Activated naive CD4-positive, alpha-beta T cell treated with anti-CD3 and anti-CD28 coated beads, Interleukin-2, amount 50 U/mL, for 24 hours (primary cell): ENCODE measurements around the gene DCK.
"Not testable (repeated sequence)": the region's sequence is repeated elsewhere in the genome, so short reads cannot be mapped to it uniquely, and the experiment has no call there.

Source experiments
- H3K27ac Mint-ChIP-seq: one replicate; pipeline ENCODE4 v1.8.0; 2021; ENCODE audit warnings: mild to moderate bottlenecking, mixed read lengths
- H3K27me3 Mint-ChIP-seq: one replicate; pipeline ENCODE4 v1.8.0; 2021; ENCODE audit warnings: mixed read lengths
- H3K36me3 Mint-ChIP-seq: one replicate; pipeline ENCODE4 v1.8.0; 2021; ENCODE audit warnings: mixed read lengths
- H3K4me1 Mint-ChIP-seq: one replicate; pipeline ENCODE4 v1.8.0; 2021; ENCODE audit warnings: mixed read lengths
- H3K4me3 Mint-ChIP-seq: one replicate; pipeline ENCODE4 v1.8.0; 2021; ENCODE audit warnings: mild to moderate bottlenecking, mixed read lengths
- H3K9me3 Mint-ChIP-seq: one replicate; pipeline ENCODE4 v1.8.0; 2021; ENCODE audit warnings: mixed read lengths

Gene DCK

GRCh38 chr4:71020611-71021010 is 27.2 kb downstream of the DCK start:
- H3K27me3 Mint-ChIP-seq = no peaks in the 10 kb centered on the region
- H3K4me1 Mint-ChIP-seq = peaks cover 26% of the 10 kb centered on the region
- peaks cover 16% of the 10 kb centered on the region for H3K36me3 Mint-ChIP-seq
- no peak overlapping the region for H3K4me3 Mint-ChIP-seq
- H3K9me3 Mint-ChIP-seq = no peaks in the 10 kb centered on the region
- no peak overlapping the region for H3K27ac Mint-ChIP-seq

- no peak overlapping the region for H3K4me3 Mint-ChIP-seq
- peak overlapping the region; percentile 68 for H3K27ac Mint-ChIP-seq
- peaks cover 21% of the 10 kb centered on the region for H3K36me3 Mint-ChIP-seq
- no peaks in the 10 kb centered on the region for H3K9me3 Mint-ChIP-seq
- H3K4me1 Mint-ChIP-seq = peaks cover 17% of the 10 kb centered on the region
- H3K27me3 Mint-ChIP-seq = no peaks in the 10 kb centered on the region
Measured at GRCh38 chr4:71025654-71026053, 32.2 kb downstream of the DCK start.

GRCh38 chr4:71026086-71026485 is 32.6 kb downstream of the DCK start:
- Mint-ChIP-seq H3K27ac (peak overlapping the region; percentile 68), H3K9me3 (no peaks in the 10 kb centered on the region), H3K4me1 (peaks cover 16% of the 10 kb centered on the region), H3K36me3 (peaks cover 21% of the 10 kb centered on the region), H3K27me3 (no peaks in the 10 kb centered on the region), H3K4me3 (no peak overlapping the region)

GRCh38 chr4:71027611-71028010 is 34.2 kb downstream of the DCK start:
- H3K36me3 Mint-ChIP-seq = peaks cover 21% of the 10 kb centered on the region
- no peak overlapping the region for H3K27ac Mint-ChIP-seq
- peaks cover 11% of the 10 kb centered on the region for H3K4me1 Mint-ChIP-seq
- no peaks in the 10 kb centered on the region for H3K27me3 Mint-ChIP-seq
- no peak overlapping the region for H3K4me3 Mint-ChIP-seq
- no peaks in the 10 kb centered on the region for H3K9me3 Mint-ChIP-seq

GRCh38 chr4:71029504-71029903 is 36.1 kb downstream of the DCK start:
- H3K27ac Mint-ChIP-seq = no peak overlapping the region
- no peak overlapping the region for H3K4me3 Mint-ChIP-seq
- H3K27me3 Mint-ChIP-seq = no peaks in the 10 kb centered on the region
- peaks cover 4% of the 10 kb centered on the region for H3K4me1 Mint-ChIP-seq
- no peaks in the 10 kb centered on the region for H3K9me3 Mint-ChIP-seq
- peaks cover 19% of the 10 kb centered on the region for H3K36me3 Mint-ChIP-seq

- not testable (repeated sequence) for H3K4me1 Mint-ChIP-seq, H3K9me3 Mint-ChIP-seq, H3K27ac Mint-ChIP-seq, H3K27me3 Mint-ChIP-seq, H3K4me3 Mint-ChIP-seq
- H3K36me3 Mint-ChIP-seq = peaks cover 14% of the 10 kb centered on the region
Measured at GRCh38 chr4:71032106-71032505, 38.7 kb downstream of the DCK start.

GRCh38 chr4:71045256-71045655 is 51.8 kb downstream of the DCK start:
- Mint-ChIP-seq H3K4me1 (no peaks in the 10 kb centered on the region), H3K27me3 (no peaks in the 10 kb centered on the region), H3K4me3 (no peak overlapping the region), H3K27ac (no peak overlapping the region), H3K9me3 (peaks cover 3% of the 10 kb centered on the region), H3K36me3 (peaks cover 17% of the 10 kb centered on the region)

- H3K9me3 Mint-ChIP-seq = no peaks in the 10 kb centered on the region
Measured at GRCh38 chr4:71049395-71049794, 55.9 kb downstream of the DCK start.

GRCh38 chr4:71050809-71051208 is 57.4 kb downstream of the DCK start:
- Mint-ChIP-seq H3K36me3 (no peaks in the 10 kb centered on the region), H3K27ac (no peak overlapping the region), H3K4me1 (no peaks in the 10 kb centered on the region), H3K4me3 (no peak overlapping the region), H3K27me3 (no peaks in the 10 kb centered on the region), H3K9me3 (no peaks in the 10 kb centered on the region)

More at GRCh38 chr4:71049395-71049794, 55.9 kb downstream of the DCK start:
- H3K4me1 Mint-ChIP-seq = no peaks in the 10 kb centered on the region
- H3K4me3 Mint-ChIP-seq = no peak overlapping the region
- H3K27me3 Mint-ChIP-seq = no peaks in the 10 kb centered on the region
- no peaks in the 10 kb centered on the region for H3K36me3 Mint-ChIP-seq
- H3K27ac Mint-ChIP-seq = no peak overlapping the region

GRCh38 chr4:71052034-71052433 is 58.6 kb downstream of the DCK start:
- no peaks in the 10 kb centered on the region for H3K4me1 Mint-ChIP-seq
- no peak overlapping the region for H3K27ac Mint-ChIP-seq
- no peaks in the 10 kb centered on the region for H3K36me3 Mint-ChIP-seq
- no peak overlapping the region for H3K4me3 Mint-ChIP-seq
- H3K27me3 Mint-ChIP-seq = no peaks in the 10 kb centered on the region
- no peaks in the 10 kb centered on the region for H3K9me3 Mint-ChIP-seq

GRCh38 chr4:71052716-71053115 is 59.3 kb downstream of the DCK start:
- Mint-ChIP-seq H3K4me3 (no peak overlapping the region), H3K4me1 (no peaks in the 10 kb centered on the region), H3K9me3 (no peaks in the 10 kb centered on the region), H3K27me3 (no peaks in the 10 kb centered on the region), H3K36me3 (no peaks in the 10 kb centered on the region), H3K27ac (no peak overlapping the region)

GRCh38 chr4:71053613-71054012 is 60.2 kb downstream of the DCK start:
- not testable (repeated sequence) for H3K4me1 Mint-ChIP-seq, H3K27ac Mint-ChIP-seq, H3K27me3 Mint-ChIP-seq, H3K9me3 Mint-ChIP-seq, H3K4me3 Mint-ChIP-seq, H3K36me3 Mint-ChIP-seq

GRCh38 chr4:71059573-71059972 is 66.1 kb downstream of the DCK start:
- not testable (repeated sequence) for H3K36me3 Mint-ChIP-seq, H3K27ac Mint-ChIP-seq, H3K4me1 Mint-ChIP-seq, H3K4me3 Mint-ChIP-seq, H3K27me3 Mint-ChIP-seq, H3K9me3 Mint-ChIP-seq

- H3K27me3 Mint-ChIP-seq = peaks cover 2% of the 10 kb centered on the region
- H3K9me3 Mint-ChIP-seq = no peaks in the 10 kb centered on the region
Measured at GRCh38 chr4:71062436-71062835, 69.0 kb downstream of the DCK start.

GRCh38 chr4:71063711-71064110 is 70.3 kb downstream of the DCK start:
- H3K27me3 Mint-ChIP-seq = peaks cover 2% of the 10 kb centered on the region
- no peaks in the 10 kb centered on the region for H3K9me3 Mint-ChIP-seq
- H3K27ac Mint-ChIP-seq = no peak overlapping the region
- no peaks in the 10 kb centered on the region for H3K36me3 Mint-ChIP-seq
- no peak overlapping the region for H3K4me3 Mint-ChIP-seq
- H3K4me1 Mint-ChIP-seq = no peaks in the 10 kb centered on the region

More at GRCh38 chr4:71062436-71062835, 69.0 kb downstream of the DCK start:
- no peak overlapping the region for H3K27ac Mint-ChIP-seq
- no peaks in the 10 kb centered on the region for H3K4me1 Mint-ChIP-seq
- no peak overlapping the region for H3K4me3 Mint-ChIP-seq
- no peaks in the 10 kb centered on the region for H3K36me3 Mint-ChIP-seq

GRCh38 chr4:71064521-71064920 is 71.1 kb downstream of the DCK start:
- Mint-ChIP-seq H3K36me3 (no peaks in the 10 kb centered on the region), H3K9me3 (no peaks in the 10 kb centered on the region), H3K4me3 (no peak overlapping the region), H3K4me1 (no peaks in the 10 kb centered on the region), H3K27ac (no peak overlapping the region), H3K27me3 (peaks cover 2% of the 10 kb centered on the region)

GRCh38 chr4:71065991-71066510 is 72.6 kb downstream of the DCK start:
- Mint-ChIP-seq H3K27me3 (peaks cover 2% of the 10 kb centered on the region), H3K36me3 (no peaks in the 10 kb centered on the region), H3K27ac (no peak overlapping the region), H3K4me1 (no peaks in the 10 kb centered on the region), H3K9me3 (no peaks in the 10 kb centered on the region), H3K4me3 (no peak overlapping the region)
